HG02870 (cell line): ENCODE data around the gene LRRC4.

ENCODE experiments used
- ATAC-seq: cut with Tn5 transposase; IDR thresholded peaks from one replicate; pipeline ENCODE4 v1.9.1; 2021; ENCODE audit warnings: mild to moderate bottlenecking, moderate library complexity; ENCODE audit not compliant: unreplicated experiment

The LRRC4 gene

GRCh38 chr7:128059143-128059988 is 28.1 kb upstream of the LRRC4 start:
- no peak for ATAC-seq

DNA sequence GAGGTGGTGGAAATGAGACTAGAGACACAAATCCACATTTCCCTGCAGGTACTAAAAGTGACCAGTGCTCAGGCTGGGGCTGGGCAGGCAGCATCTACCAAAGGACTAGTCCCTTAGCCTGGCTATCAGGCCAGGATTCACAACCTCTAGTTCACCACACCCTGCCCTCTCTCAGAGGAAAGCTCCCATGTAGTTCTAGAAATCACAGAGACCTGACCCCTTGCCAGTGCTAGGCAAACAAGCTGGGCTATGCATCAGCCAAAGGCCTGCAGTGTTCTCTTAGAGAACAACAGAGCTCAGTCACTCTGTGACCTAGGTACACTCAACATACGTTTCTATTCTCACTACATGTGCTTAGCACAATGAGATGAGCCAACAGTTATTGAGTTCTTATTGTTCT is 26.7 kb upstream of the LRRC4 start:
- no peak for ATAC-seq

DNA sequence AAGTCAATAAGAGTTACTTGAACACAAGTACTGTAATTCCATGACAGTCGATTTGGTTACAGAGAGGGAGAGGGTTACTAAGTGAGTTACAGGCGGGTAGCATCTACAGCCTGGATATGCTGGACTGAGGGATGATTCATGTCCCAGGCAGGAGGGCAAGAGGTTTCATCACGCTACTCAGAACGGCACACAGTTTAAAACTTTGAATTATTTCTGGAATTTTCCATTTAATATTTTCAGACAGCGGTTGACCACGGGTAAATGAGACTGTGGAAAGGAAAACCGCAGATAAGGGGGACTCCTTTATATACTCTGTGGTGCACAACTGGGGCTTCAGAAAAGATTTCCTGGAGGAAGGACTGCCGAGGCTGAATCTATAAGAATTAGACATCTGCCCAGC is 25.7 kb upstream of the LRRC4 start:
- ATAC-seq = no peak

DNA sequence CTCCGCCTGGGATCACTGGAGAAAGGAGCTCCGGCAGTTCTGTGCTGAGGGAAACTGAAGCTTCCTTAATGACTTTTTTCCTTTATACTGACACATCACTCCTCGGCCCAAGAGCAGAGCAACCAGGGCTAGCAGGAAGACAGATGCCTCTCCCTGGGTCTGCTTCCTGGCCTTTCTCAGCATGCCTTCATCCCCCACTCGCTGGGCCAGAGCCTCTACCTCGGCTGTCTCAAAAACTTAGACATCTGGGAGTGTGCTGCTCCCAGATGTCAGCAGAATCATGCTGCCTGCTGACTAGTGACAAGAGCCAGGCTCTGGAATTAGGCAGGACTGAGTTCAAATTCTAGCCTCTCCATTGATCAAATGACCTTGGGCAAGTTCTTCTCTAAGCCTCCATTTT is 24.4 kb upstream of the LRRC4 start:
- no peak for ATAC-seq

- ATAC-seq = no peak
Observed at GRCh38 chr7:128054511-128054910, 23.3 kb upstream of the LRRC4 start.

DNA sequence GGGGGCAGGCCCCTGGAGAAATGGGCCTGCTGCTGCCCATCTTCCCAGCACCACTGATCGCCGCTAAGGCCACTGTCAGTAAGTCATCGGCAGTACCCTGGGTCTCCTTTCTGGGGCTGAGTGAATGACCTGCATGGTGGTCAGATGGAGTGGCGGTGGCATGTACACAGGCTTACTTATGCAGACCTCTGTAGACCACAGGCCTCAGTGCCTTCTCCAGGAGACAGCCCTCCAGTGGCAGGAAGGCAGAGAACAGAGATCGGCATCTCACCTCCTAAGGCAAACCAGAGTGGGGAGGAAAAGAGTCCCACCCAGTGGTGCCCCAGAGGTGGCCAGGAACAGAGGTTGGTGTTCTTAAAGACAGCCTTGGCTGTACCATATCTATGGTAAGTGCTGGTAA is 22.8 kb upstream of the LRRC4 start:
- no peak for ATAC-seq

GRCh38 chr7:128053023-128053422 is 21.8 kb upstream of the LRRC4 start:
- ATAC-seq = no peak

GRCh38 chr7:128052404-128052803 is 21.2 kb upstream of the LRRC4 start:
- ATAC-seq = no peak

GRCh38 chr7:128045766-128046165 is 14.5 kb upstream of the LRRC4 start:
- no peak for ATAC-seq

DNA sequence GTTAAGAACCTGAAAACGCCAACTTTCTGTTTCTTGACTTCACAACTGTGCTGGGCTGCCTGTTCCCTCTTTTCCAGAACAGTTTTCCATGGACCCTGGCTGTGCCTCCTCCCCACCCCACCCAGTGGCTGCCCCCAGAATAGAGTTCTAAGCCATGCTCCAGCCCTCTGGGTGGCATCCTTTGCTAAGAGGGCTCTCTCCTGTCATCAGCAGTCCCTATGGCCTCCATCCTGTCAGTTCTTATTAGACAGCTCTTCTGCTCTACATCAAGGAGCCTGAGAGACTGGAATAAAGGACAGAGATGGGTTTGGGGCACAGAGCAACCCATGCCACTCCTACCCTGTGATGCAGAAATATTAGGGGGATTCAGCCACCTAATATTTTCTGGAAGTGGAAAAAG is 13.9 kb upstream of the LRRC4 start:
- ATAC-seq = no peak

- no peak for ATAC-seq
Observed at GRCh38 chr7:128044064-128044463, 12.8 kb upstream of the LRRC4 start.

DNA sequence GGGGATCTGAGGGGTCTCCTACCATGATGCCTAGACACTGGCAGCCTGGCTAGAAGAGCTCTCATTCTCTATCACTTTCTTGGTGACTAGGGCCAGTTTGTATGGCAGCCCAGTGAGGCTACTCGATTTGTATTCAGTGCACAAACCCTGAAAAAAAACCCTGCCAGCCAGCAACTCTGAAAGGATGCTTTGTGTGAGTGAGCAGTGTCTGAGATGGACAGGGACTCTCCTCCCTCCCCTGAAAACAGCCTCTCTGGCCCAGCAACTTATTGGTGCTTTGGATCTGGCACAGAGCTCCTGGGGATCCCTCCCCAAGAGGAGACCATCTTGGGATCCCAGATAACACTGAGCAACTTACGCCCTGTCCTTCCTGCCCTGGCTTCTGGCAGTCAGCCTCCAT is 10.8 kb upstream of the LRRC4 start:
- no peak for ATAC-seq

GRCh38 chr7:128041203-128041602 is 10.0 kb upstream of the LRRC4 start:
- no peak for ATAC-seq

DNA sequence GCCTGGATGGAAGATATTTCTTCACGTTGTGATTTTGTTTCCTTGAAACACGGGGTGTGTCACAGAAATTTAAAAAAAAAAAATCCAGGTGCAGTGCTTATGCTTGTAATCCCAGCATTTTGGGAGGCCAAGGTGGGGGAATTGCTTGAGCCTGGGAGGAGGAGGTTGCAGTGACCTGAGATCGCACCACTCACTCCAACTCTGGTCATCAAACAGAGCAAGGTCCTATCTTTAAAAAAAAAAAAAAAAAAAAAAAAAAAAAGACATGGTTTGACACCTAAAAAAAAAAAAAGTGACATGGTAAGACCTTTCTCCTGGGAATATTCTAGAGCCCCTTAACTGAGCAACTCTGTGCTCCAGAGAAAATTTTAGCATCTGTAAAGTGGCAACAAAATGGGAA is 9.0 kb upstream of the LRRC4 start:
- no peak for ATAC-seq

GRCh38 chr7:128039544-128039953 is 8.3 kb upstream of the LRRC4 start:
- no peak for ATAC-seq

DNA sequence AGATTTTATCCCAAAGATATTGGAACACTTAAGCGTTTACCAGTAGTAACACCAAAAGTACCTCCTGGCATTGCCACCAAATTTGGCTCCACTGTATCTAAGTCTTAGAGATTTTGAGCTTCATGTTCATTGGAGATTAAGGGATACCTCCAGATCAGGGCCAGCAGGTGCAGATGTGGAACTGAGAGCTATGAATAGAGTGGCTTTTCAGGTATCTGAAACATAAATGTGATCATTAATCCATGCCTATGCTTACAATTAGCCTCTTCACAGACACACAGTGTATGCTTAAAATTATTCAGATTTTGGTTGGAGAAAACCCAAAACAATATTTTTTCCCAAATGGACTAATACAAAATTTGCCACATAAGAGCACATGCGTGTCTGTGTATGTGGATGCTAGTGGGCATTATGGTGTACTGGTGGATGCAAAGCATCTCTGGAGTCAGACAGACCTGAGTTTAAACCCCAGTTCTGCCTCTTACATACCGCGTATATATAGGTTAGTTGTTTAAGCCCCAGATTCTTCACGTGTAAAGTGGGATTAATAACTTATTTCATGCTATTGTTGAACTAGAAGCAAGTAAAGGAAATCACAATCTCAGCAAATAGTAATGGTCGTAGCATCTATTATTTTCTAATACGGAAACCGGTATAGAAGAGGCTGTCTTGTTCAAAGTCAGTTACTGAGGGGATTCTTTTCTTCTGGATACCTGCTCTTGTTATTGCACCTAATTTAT is 6.8 kb upstream of the LRRC4 start:
- no peak for ATAC-seq

DNA sequence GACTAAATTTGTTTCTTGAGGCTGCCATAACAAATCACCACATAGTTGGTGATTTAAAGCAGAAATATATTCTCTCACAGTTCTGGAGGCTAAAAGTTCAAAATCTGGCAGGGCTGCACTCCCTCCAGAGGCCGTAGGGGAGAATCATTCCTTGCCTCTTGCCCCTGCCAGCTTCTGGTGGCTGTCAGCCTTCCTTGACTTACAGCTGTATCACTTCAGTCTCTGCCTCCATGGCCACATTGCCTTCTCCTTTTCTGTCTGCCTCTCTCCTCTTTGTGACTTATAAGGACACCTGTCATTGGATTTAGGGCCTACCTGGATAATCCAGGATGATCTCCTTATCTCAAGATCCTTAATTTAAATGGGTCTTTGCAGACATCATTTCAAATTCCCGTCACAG is 5.8 kb upstream of the LRRC4 start:
- ATAC-seq = peak; percentile 2

DNA sequence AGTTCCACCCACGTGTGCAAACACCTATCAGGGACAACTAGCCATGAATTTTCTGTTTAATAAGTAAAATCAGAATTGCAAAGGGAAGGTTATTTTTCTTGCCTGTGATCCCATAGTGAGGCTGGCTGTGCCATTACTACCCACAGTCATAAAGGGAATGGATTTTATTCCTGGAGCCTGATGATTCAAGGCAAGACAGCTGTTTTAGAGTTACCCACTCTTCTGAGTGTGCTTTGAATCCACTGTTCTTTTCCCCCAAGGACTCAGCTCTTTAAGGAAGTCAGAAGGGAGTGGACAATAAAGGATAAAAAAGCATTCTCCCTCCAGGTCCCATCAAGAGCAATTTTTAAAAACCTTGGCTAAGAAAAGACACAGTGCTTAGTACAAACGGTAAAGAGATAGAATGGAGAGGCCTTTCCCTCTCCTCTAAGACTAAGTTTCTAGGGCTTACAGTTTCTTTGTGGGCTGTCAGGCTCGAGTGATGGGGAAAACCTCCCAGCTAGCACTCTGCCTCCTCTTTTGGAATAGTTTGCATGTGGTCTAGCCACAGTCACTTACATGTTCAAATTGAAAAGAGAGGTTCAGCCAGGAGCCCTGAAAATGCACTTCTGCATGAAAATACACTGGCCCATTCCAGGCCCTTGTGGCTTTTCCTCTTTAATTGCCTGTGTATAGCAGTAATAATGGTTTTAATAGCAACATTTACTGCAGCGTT is 5.1 kb upstream of the LRRC4 start:
- ATAC-seq = peak; percentile 64

DNA sequence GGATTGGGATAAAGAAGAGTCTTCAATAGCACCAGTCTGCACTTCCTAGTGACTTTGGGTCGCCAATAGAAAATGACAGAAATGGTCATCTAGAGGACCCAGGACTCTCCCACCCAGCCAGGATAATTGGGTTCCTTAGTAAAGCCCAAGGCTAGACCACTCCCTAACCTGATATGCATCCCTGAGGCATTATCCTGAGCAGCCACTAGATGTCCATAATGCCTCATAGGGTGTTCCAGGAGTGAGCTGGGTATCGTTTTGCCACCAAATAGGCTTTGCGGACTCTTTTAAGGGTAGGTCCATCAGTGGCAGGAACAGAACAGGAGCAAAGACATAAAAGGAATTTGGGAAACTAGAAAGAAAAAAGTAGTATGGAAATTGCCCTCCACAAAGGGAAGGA is 4.5 kb upstream of the LRRC4 start:
- ATAC-seq = no peak

DNA sequence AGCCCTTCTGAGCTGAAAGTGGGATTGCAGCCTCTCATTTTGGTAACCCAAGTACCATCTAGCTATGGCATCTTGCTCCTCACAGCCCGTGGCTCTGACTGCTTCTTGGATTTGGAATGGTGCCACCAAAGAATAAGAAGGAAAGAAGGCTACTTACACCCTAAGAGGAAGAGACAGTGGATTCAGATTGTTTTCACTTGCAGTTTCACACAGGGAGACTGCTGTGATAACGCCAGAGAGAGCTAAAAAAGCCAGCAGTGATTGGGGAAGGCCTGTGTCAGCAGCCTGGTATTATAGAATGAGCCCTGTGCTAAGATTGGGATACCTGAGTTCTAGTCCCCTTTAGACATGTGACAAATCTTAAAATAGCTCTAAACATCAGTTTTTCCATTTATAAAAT is 3.6 kb upstream of the LRRC4 start:
- no peak for ATAC-seq

DNA sequence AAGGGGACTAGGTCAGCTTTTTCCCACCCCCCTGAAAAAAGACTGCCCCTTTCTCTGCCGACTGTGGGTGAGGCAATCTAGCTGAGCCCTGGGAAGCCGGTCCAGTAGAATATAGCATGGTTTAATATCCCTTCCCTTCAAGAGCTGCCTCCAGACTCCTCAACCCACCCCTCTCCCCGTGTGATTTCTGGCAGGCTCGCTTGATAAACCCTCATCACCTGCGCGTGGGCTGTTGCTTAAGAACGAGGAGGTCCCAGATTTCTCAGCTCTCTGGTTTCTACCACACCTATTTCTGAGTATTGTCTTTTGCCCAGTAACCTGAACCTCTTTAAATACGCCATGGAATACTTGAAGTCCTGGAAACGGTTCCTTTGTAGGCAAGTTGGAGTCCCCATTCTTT is 2.0 kb upstream of the LRRC4 start:
- no peak for ATAC-seq
